Stimulated activated CD4-positive, alpha-beta T cell treated with anti-CD3 and anti-CD28 coated beads, Interleukin-12 subunit alpha, Interleukin-12 subunit beta, amount 100 ng/mL, for 48 hours (primary cell): ENCODE results near the gene LGR6.
"Not testable (repeated sequence)": the region's sequence is repeated elsewhere in the genome, so short reads cannot be mapped to it uniquely, and the experiment has no call there.

ENCODE experiments used
- DNase-seq, 3 donors: peaks; one replicate each; pipeline ENCODE4 v3.0.0-alpha.2; 2020; ENCODE audit warnings: low read depth in 2 of 3, low spot score in 1 of 3

Gene LGR6

DNA sequence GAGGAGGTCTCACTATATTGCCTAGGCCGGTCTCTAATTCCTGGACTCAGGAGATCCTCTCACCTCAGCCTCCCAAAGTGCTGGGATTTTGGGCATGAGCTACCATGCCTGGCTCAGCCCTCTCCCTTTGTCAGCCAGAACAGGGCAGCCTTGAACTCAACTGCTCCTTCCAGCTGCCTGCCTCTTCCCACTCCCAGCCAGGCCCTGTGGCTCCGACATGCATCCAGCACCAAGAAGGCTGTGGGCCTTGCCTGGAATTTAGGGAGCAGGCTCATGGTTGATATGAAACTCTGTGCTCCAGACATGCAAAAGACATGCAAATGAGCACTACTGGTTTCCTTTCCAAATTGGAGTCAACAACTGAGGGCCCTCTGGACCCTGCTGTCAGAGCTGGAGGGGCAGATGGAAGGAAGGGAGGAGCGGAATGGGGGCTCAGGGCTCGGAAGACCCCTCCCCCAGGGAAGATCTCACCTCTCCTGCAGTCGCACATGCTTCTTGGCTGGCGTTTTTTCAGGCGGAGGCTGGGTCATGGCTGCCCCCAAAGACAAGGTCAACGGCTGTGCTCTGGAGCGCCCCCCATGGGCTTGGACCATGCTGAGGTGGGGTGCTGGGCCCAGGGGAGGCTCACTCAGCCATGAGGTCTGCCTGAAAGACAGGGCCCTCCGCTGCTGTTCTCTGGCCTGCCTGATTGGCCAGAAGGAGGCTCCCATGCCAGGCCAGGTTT, 34.6 kb upstream of the LGR6 start:
- DNase-seq: no peak

DNA sequence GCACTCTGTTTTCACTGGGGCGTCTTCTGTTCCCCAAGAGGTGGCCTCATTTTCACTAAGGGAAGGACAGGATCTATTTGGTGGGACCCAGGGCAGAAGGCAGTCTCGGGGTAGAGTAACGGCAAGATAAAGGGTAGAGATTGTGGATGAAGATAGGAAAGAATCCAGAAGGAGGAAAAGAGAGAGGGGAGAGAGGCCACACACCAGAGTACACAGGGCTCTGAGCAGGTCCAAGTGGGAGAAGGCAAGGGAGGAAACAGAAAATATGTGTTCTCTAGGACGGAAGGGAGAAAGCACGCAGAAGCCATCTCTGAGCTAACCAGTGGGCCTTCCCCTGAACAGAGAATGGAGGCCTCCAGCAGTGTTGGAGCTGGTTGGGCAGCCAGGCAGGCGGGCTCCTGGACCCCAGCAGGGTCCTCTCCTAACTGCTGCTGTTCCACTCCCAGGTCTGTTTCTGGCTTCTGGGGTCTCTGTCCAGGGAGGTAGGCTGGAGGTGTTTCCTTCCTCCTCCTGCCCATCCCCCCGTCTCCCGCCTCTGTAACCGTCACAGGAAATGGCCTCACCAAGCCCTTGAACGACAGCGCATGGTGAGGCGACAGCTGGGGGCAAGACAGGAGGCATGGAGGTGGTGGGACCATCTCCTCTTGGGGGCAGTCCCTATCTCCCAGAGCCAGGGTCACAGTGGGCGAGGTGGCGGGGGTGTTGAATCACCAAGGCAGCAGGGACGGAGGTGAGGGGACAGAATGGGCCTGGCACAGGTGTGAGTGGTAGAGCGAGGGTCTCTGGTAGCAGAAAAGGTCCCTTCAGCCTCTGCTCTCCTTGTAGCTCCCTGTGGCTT, 33.8 kb upstream of the LGR6 start:
- DNase-seq: peak in 2 of 3 donors; percentile 56 to 61

DNA sequence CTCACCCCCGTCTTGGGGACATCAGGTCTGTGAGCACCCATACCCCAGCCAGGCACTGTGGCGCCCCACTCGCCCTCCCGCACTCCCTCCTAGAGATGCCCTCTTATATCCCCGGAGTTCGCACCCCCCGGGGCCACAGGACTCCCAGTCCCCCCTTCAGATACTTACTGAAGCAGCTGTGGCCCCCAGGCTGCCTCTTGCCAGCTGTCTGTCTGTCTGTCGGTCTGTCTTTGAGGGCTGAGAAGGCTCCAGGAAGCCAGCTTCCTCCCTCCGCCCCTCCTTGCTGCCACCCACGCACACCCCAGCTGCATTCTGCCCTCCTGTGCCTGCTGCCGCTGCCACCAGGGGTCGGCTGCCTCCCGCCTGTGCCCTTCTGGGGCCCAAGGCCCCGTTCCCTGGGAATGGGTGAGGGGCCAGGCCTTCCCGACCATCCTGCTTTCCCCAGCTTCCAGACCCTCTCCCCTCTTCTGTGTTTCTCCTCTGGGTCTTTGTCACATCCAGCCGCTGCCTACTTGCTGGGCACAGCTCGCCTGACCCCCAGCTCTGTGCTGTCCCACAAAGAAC, 33.1 kb upstream of the LGR6 start, which contains the start of gene PTPN7:
Gene PTPN7 (minus strand): TSS at position 226 of the 564 bp plus-strand sequence. CDS start 1,200 bp downstream, outside the sequence.
- peak; percentile 80 to 91 (median 87) for DNase-seq

DNA sequence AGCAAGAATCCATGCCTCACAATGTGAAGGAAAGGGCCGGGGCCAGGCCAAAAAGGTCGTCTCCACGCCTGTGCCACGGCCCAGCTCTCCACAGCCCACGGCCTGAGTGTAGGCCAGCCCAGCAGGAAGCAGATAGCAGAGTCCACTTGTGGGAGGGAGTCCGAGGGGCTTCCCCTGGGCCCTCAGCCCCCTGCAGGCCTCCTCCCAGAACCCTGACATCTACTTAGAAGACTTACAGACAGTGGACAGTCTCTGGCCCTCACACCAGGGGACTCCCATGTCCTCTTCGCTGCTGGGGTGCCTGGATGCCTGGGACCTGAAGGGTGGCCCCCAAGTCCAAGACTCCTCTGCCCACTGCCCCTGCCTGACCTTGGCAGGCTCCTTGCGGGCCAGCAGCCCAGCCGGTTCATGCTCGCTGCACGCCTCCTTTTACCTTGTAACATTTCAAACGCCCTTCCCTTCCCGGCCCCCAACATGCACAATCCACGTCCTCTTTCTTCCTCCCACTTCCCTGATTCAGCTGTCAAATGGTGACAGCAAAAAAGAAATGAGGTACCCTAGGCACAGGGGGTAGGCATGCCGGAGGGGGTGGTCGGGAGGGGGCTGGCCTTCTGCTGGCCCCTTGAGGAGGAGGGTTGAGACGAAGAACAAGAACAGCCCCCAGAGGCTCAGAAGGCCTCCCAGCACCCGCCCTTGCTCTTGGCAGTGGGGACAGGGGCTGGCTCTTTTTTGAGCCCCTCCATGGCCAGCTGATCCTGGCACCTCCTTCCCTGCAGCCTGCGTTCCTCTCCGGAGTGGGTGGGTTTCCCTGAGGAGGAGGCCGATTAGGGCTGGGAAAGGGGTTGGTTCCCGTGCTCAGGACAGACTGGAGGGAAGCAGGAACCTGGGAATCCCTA, 32.2 kb upstream of the LGR6 start:
- no peak for DNase-seq

DNA sequence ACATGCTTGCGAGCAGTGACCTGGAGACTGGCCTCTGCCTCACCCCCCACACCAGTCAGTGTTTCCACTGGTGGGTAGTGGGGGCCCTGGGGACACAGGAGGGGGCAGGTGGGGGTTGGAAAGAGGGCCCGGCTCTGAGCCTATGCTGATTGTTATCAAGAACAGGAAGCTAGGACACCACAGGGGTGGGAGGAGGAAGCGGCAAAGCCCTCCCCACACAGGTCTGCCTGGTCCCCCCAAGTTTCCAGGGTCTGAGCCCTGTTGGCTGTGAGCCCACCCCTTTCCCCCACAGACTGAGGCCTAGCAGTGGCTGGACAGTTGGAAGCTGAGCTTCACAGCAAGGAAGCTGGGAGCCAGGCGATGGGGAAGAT, 31.6 kb upstream of the LGR6 start:
- peak in 2 of 3 donors; percentile 40 to 48 for DNase-seq

DNA sequence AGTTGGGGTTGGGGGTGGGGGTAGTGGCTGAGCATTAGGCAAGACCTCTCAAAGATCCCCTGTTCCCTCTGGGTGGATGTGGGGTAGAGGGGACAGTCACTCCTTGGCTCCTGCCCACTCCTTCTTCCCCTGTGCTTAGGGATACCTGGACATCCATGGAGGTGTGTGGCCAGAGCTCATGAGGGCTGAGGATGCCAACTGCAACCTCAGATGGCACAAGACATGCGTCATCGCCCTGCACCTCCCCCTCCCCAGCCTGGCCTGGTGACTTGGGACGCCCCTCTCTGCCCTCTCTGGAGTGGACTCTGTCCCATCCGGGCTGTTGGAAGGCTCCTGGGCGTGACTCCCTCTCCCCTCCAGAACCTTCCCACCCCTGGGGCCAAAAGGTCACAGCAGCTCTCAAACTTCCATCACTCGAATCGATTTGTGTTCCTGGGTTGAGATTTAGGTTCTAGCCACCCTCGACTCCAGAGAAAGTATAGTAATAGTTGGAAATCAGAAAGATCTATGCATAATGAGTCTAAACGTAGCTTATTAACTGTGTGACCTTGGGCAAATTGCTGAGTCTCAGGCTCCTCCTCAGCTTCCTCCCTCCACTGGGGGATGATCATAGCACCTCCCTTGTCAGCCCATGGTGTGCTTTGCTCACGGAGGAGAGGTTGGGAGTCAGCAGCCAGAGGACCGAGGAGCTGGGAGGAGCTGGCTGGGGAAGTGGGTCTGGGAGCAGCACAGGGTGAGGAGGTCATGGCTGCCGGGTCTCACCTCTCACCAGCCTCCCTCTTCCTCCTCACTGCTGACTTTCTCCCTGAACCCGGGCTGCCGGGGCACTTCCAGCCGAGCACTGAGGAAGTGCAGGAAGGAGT, 30.9 kb upstream of the LGR6 start:
- peak in 1 of 3 donors; percentile 20 for DNase-seq

DNA sequence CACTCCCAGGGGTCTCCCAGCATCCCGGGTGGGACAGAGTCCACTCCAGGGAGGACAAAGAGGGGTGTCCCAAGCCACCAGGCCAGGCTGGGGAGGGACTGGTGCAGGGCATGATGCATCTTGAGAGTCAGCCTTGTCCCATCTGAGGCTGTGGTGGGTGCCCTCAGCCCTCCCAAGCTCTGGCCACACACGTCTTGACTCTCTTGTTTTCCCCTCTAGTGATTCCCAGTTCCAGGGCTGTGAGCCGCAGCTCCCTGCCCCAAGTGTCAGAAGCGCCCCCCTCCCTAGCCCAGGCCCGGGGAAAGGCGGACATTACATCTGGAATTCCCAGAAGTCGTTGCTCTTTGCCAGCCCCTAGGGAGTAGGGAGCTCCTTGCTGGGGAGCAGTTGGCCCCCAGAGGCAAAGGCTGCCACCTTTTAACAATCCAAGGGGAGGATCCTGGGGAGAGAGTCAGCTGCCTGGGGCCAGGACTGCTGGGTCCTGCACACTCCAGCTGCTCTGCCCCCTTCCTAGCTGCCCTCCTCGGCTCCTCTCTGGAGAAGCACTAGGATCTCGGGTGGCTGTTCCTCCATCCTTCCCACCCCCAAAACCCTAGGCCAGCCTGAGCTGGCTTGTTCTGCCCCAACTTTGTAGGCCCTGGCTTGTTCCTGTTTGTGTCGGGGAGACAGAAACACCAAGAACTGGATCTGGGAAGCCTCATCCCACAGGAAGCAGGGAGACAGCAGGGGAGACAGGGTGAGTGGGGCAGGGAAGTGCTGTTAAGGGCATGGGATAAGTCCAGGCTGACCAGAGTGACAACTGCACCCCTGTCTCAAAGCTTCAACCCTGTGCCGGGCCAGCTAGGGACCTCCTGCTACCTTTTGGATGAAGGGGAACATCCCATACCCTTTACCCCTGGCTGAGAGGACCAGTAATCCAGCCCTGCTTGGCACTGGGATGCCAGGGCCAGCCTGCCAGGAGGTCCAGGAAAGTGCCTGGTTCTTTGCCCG, 30.0 kb upstream of the LGR6 start:
- DNase-seq: no peak

DNA sequence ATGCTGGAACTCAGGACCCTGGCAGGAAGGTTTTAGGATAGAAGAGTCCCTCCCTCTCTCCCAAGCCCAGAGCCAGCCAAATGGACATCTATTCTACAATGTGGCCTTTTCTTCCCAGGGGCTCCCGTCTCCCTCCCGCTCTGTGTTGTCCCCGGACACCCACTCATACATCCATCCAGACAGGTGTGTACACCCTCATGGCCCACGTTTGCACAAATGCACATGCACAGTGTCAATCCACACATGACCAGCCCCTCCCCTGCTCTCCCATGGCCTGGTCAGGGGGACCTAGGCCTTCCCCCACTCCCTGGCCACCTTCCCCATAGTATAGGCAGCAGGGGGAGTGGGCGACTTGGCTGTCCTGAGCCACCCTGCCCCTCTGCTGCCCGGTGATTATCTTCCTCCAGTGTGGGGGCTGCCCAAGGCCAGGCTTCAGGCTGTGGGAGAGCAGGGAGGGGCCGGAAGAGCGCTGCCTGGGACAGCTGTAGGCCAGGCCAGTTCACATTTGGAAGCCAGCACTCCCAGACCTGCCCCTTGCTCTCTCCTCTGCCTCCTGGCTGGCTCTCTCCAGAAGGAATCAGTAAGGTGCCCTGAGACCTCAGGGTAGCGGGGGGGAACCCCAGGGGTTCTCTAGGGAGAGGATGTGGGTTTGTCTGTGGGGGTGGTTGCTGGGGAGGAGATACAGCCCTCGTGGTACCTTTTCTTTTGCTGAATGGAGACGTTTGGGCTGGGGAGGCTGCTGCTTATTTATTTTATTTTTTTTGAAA, 29.1 kb upstream of the LGR6 start:
- peak in 2 of 3 donors; percentile 49 to 58 for DNase-seq

DNA sequence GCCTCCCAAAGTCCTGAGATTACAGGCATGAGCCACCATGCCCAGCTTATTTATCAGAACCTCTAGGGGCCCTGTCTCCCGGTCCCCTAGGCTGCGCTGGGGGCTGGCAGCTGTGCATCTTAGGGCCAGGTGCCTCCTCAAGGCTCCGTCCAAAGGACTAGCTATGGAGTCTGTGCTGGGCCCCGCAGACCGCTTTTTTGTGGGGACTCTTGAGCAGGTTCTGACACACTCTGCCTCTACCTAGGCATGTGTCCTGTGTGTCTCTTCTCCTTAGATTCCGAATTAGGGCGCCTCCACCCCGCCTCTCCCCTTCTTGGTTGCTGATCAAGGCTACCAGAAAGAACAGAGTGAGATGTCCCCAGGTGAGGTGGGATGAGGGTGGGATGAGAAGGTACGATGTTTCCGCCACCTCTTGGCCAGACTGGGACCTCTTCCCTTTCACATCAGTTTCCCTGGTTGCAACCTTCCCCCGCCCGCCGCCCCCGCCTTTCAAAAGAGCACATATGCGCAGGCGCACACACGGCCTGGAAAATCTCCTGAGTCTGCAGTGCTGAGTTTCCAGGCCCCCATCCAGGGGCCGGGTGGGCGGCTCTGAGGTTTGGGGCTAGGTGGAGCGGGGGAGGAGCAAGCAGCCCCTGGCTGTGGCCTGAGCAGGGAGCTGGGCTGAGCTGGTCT, 28.2 kb upstream of the LGR6 start:
- peak in 1 of 3 donors; percentile 48 for DNase-seq

DNA sequence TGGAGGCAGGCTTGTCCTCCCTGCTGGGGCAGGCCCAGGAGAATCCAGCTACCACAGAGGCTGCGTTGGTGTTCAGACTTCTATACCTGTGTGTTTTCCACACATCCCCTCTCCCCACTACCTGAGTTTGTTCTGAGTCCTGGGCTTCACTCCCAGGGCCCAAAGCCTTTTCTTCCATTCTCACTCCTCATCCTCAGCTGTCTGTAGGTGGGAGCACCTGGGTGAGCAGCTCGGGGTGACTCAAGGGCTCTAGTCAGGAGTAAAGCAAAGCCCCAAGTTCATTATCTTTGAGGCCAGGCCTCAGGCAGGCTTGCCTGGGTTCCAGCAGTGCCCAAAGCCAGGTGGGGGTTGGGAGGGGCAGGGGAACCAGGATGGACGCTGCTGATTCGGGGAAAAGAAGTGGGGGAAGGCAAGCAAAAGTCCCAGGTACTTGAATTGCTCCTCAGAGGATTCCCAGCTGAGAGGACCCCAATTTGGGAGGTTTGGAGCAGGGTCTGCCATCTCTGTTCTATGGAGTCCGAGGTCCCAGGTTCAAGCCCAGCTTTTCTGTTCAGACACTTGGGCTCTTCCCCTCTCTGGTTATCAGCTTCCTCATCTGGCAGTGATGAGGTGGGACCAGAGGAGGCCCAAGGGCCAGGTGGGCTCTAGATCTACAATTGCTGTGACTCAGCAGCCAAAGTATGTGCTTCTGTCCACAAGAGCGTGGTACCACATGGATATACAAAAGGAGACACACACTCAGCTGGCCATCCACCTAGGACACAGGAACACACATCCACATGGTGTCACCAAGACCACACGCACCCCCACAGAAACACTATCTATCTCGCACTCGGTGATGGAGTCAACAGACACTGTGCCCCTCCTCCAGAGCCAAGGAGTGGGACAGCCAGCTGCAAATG, 27.4 kb upstream of the LGR6 start:
- DNase-seq: no peak

DNA sequence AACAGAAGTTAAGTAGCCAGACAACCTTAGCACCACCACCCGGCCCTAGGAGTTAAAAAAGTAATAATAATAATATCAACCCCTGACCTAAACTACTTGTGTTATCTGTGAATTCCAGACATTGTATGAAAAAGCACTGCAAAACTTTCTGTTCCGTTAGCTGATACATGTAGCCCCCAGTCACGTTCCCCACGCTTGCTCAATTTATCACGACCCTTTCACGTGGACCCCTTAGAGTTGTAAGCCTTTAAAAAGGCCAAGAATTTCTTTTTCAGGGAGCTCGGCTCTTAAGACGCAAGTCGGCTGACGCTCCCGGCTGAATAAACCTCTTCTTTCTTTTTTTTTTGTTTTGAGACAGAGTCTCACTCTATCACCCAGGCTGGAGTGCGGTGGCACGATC, 26.5 kb upstream of the LGR6 start:
- DNase-seq: not testable (repeated sequence)

DNA sequence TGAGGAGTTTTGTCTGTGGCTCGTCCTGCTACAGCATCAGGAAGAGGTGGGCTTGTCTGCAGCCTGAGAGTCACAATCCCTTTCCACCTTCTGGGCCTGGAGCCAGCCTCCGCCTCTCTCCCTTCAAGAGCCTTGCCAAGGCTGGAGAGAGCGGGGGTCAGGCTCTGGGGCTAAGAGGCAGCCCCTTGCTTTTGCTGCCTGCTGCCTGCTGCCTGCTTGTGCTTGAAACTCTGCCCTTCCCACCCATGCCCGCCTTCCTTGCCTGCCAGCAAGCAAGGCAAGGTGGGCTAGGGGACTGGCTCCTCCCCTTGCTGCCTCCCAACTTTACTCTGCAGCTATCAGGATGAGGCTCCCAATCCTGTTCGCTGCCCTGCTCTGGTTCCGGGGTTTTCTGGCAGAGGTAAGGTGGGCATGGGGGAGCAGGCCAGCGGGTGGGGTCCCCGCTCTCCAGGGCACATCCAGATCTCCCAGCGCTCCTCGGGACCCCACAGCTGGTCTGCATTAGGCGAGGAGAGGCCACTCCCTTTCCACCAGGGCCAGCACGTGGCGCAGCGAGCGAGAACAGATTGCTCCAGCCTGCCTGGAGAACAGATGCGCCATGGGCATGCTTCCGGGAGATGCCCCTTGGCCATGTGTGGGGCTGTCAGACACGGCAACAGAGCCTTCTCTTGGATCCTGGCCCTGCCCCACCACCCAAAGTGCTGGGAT, 25.7 kb upstream of the LGR6 start:
- DNase-seq: no peak

DNA sequence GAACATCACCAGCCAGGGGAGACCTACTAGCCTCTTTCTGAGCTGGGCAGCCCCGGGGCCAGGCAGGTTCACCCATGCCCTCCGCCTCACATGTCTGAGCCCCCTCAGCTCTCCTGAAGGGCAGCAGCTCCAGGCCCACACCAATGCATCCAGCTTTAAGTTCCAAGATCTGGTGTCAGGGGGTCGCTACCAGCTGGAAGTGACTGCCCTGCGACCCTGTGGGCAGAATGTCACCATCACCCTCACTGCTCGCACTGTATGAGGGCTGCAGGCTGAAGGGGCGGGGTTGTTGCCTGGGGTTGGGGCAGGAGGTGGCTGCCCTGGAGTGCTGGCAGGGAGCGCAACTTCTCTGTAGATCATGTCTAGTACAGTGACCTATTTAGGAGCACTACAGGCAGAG, 24.7 kb upstream of the LGR6 start:
- no peak for DNase-seq

DNA sequence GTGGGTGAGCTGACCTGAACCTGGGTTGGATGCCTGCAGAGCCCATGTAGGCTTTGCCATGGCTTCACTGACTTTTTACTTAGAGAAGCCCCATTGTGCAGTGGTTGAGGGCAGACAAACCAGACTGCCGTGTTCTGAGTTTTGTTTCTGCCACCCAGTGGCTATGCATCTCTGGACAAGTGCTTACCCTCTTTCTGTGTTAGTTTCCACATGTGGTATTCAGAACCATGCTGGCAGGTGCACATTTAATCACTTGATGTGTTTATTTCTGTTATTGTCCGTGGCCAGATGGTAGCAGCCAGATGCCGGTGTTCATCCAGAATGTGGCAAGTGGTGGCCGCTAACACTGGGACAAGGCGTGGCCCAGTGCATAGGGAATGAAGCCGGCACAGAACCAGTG, 22.9 kb upstream of the LGR6 start:
- no peak for DNase-seq

DNA sequence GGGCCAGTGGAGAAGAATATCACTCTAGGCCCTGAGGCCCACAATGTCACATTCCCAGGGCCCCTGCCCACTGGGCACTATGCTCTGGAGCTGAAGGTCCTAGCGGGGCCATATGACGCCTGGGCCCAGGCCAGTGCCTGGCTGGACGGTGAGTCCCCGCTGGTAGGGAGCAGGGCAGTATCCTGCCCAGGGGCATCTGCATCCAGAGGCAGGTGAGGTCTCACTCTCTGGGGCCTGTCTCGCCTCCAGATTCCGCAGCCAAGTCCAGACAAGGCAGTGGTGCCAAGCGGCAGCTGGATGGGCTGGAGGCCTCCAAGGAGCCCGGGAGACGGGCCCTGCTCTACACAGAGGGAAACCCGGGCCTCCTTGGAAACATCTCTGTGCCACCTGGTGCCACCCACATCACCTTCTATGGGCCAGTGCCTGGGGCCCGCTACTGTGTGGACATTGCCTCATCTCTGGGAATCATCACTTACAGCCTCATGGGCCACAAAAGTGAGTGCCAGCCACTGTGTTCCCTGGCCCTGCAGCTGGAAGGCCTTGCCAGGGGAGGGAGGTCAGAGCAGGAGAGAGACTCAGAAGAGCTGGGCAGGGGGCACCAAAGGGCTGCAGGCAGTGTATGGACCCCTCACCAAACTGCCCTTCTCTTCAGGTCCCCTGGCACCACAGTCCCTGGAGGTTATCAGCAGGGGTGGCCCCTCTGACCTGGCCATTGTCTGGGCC, 22.1 kb upstream of the LGR6 start:
- DNase-seq: no peak
